GM18873 (cell line): ENCODE results near the gene CNKSR1.

ENCODE experiments used
- ATAC-seq: cut with Tn5 transposase; IDR thresholded peaks from one replicate; pipeline ENCODE4 v1.9.1; 2021; ENCODE audit warnings: mild to moderate bottlenecking, moderate library complexity, moderate number of reproducible peaks; ENCODE audit not compliant: unreplicated experiment, low FRiP score

CNKSR1 gene

DNA sequence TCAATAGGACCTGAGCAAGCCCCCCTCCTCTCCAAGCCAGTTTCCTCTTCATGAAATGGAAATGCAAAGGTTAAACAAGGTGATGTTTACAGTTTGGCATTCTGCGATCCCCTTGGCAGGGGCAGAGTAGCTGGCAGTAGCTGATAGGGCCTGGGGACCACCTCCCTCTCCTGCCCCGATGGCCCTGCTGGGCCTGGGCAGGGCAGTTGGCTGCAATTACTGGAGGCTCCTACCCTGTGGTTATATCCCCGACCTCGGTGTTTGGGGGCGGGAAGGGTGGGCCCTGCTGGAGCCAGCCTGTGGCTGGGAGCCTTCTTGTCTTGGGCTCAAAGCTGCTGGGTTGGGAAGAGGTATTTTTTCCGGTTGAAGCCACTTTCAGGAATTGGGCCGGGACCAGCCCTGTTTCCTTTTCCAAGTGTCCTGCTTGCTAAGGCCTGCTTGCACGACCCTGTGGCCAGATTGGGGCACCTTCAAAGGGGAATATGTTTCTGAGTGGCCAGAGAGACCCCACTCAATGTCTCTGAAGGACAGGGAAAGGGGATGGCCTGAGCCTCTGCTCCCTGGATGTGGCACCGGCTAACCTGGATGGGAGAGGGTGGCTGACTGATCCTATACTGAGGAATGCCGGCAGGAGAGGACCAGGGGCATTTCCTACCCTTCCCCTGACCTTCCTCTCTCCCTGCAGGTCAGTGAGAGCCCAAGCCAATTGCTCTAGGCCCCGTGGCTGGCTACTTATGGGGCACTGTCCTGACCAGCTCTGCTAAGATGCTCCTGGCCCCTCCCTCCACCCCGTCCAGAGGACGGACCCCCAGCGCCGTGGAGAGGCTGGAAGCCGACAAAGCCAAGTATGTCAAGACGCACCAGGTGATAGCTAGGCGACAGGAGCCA lies 16.5 kb upstream of the CNKSR1 start:
- ATAC-seq, result no peak

DNA sequence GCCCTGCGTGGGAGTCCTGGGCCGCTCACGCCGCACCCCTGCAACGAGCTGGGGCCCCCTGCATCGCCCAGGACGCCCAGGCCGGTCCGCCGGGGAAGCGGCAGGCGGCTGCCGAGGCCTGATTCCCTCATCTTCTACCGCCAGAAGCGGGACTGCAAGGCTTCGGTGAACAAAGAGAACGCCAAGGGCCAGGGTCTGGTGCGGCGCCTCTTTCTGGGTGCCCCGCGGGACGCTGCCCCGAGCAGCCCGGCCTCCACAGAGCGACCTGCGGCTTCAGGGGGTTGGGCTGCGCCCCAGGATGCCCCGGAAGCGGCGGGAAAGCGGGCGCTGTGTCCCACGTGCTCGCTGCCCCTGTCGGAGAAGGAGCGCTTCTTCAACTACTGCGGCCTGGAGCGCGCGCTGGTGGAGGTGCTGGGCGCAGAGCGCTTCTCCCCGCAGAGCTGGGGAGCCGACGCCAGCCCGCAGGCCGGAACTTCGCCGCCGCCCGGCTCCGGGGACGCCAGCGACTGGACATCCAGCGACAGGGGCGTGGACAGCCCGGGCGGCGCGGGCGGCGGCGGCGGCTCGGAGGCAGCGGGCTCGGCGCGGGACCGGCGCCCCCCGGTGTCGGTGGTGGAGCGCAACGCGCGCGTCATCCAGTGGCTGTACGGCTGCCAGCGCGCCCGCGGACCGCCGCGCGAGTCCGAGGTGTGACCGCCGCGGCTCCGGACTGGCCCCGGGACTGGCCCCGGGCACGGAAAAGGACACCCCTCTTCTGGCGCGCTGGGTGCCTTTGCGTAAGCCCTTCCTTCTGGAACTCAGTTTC lies 15.7 kb upstream of the CNKSR1 start:
- no peak for ATAC-seq

DNA sequence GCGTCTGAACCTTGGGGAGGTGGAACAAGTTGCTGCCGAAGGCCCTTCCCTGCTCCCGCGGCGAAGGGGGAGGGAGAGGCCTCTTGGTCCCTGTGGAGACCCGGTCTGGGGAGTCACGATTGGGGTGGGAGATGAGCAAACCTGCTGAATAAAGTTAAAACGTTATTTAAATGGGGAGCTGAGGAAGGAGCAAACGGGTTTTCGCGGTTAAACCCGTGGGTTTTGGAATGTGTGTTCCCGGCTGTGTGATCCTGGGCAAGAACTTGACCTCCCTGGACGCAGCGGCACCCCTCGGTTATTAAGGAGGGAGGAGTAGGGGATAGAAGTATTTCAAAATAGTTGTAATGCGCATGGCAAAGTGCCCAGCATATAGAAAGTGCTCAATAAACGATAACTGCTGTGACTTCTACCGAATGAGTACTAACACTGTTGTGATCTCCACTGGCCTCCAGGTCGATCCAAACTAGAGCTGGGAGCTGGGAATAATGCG lies 15.0 kb upstream of the CNKSR1 start:
- ATAC-seq, result no peak

DNA sequence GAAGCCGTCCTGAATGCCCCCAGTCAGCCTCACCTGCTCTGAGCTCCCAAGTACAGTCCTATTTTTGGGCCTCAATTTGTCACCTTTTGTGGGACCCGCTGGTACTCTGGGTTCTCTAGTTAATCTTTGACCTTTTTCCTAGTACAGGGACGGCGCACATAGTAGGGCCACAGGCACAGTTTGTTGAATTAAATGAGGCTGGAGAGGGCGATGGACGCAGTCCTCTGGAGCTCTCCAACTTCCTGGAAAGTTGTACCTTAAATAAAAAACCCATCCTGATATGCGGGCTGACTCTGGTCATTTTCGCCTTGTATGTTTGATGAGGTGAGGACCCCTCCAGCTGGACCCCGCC lies 13.6 kb upstream of the CNKSR1 start:
- ATAC-seq, result no peak

DNA sequence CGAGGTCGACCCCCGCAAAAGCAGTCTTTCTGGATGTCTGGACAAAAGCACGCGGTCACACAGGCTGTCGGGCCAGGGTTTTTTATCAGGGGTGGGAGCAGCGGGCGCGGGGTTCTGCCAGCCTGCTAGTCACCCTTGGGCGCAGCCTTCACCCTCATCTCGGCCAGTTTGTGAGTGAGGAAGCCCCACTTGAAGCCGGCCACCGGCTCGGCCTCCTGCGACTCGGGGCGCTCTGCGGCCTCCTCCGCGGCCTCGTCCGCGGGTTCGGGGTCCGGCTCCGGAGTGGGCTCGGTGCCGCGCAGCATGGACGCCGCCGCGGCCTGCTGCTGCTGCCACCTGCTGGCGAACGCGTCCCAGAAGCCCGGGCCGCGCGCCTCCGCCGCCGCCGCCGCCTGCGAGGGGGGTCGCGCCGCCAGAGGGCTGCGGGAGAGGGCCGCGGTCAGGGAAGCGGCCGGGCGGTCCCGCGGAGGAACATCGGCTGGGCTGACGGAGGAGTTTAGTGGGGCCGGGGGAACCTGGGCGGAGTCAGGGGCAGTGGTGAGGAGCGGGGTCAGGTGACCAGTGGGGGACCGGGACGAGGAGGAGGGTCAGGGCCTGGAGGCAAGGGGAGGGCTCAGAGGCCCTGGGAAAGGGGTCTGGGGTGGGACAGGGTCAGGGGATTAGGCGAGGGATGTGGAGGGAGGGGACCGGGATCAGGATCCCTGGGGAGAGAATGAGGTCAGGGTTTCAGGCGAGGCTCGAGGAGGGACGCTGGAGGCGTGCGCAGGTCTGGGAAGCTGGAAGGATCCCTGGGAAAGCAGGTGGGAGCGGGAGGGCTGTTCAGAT lies 13.0 kb upstream of the CNKSR1 start:
- no peak for ATAC-seq

DNA sequence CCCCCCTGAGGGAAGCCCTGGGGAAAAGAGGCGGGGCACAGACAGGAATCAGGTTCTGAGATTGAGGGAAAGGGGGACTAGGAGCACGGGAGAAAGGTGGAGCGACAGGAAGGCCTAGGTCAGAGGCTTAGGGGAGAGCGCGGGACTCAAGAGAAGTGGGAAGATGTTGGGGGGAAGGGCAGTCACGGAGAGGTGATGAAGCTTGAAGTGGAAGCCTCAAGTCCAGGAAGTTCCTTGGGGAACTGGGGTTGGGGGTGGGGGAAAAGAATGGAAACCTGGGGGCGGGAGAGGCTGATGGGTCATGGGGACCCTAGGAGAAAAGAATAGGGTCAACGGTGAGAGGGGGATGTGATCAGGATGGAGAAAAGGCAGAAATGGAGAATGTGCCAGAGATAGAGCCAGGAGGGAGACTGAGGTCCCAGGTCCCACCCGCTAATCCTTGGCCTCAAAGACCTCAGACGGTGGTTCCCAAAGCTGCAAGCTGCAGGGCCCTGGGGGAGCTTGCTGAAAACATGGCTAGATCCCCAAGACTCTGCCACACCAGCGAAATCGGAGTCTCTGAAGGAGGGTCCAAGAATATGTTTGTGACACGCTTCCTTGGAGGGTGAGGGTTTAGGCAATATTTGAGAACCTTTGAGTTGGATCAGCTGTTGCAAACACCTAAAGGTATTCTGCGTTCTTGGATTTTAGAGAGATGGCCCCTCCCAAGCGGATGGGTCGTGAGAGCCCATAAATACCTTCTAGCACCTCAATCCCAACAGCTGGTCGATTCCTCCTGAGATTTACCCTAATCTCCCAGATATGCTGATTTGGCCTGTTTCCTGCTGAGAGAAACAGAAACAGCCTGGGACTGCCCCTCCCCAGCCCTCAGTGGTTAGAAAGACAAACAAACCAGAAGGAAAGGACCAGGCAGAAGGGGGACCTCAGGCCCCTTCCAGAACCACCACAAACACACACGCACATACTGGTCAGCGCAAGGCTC lies 12.1 kb upstream of the CNKSR1 start:
- no peak for ATAC-seq

DNA sequence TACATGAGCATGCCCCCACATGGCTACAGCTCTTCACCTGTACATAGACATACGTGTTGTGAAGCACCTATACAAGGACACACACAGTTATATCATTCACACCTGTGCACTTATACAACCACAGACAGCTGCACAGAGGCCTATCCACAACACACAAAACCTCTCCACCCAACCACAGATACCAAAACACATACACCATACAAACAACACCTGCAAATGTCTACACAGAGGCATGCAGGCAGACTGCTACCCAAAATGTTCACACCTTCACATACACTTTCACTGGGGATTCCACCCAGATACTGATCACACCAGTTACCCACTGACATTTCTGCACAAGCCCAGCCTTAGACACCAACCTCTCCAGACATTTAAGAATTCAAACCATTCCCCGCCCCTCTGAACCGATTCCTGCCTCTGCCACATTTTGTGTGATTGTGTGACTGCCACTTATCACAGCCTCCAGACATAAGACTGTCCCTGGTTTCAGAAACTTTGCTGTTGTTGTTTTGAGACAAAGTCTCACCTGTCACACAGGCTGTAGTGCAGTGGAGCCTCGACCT lies 10.5 kb upstream of the CNKSR1 start:
- ATAC-seq, result no peak

DNA sequence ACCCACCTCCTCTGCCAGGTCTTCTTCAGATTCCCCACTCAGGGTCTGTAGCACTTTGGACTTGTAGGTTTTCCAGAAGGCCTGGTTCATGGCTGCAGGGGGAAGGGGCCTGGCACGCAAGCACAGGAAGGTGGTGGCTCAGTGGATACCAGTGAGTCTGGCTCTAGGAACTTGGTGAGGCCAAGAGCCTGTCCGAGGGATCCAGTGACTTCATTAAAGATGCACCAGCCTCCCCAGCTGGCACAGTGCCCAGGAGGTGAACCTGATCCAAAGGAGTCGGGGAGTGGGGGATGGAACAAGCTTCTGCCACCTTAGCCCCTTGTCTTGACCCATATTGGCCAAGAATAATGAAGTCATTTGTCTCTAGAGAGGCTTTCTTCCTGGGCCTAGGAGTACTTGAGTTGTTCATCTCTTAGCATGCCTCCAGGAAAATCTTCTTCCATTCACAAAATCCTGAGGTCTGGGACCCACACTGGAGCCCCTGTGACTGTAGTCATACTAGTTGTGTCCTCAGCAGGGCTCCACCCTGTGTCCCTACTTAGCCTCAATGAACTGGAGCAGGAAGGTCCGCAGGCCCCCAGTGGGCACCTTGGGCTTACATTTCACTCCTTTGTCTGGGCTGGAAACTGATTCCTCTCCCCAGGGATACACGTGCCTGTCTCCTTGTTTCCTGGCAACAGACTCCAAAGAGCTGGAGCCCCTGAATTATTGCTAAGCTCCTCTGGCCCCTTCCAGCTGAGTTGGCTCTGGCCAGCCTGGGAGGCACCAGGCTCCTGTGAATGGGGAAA lies 8.7 kb upstream of the CNKSR1 start, which contains the start of gene C1orf232:
TSS of gene C1orf232 (minus strand) at position 554 of the 788 bp plus-strand sequence. CDS start at position 90, 464 bp downstream.
- ATAC-seq, result no peak

DNA sequence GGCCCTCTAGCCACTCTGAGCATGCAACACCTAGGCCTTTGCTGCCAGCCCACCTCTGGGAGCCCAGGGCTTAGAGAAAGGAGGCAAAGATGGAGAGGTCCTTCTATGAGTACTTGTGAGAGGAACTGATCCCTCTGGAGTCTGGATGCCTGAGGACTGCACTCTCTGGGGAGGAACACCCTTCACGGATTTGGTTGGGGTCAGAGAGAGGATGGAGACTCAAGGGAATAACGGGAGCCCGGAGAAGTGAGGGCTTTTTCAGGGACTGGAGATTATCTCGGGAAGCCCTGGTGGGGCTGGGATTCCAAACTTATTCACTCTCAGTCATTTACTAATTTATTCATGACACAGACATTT lies 8.1 kb upstream of the CNKSR1 start:
- ATAC-seq, result no peak

DNA sequence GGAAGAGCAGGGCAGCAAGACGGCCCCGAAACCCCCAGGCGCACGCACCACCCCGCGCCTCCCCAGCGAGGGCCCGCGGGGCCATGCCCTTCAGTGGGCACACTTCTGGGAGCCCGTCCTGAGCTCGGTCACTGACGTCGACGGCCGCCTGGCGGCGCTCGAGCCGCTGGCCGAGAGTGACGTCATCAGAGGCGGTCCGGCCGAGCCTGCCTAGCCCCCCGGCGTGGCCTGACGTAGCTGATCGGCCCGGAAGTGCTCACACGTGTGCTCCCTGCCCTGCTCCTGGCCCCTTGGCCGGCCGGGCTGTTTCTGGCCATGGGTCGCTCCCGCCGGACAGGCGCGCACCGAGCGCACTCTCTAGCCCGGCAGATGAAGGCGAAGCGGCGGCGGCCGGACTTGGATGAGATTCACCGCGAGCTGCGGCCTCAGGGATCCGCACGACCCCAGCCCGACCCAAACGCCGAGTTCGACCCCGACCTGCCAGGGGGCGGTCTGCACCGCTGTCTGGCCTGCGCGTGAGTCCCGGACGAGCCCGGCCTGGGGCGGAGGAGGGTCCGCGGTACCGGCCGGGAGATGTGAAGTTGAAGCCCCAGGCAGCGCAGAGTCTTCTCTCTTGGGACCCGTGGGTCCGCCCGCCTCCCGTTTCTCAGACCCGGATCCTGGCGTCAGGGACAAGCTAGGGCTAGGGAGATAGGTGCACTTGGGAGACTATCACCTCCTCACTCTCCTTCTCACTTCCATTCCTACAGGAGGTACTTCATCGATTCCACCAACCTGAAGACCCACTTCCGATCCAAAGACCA lies 7.4 kb upstream of the CNKSR1 start, which contains the start of gene ZNF593:
TSS of gene ZNF593 (plus strand) at position 240 of the 803 bp plus-strand sequence. CDS start at position 316, 76 bp downstream.
- peak; percentile 84 for ATAC-seq

DNA sequence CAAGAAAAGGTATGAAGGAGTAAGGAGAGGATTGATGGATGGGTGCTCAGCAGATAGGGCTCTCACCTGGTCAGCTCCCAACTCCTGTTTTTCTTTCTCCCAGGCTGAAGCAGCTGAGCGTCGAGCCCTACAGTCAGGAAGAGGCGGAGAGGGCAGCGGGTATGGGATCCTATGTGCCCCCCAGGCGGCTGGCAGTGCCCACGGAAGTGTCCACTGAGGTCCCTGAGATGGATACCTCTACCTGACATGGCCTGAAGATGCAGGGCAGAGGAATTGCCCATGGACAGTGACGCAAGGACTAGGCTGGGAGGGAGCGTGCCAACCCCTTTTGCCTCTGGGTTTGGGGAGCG lies 6.8 kb upstream of the CNKSR1 start:
- no peak for ATAC-seq

DNA sequence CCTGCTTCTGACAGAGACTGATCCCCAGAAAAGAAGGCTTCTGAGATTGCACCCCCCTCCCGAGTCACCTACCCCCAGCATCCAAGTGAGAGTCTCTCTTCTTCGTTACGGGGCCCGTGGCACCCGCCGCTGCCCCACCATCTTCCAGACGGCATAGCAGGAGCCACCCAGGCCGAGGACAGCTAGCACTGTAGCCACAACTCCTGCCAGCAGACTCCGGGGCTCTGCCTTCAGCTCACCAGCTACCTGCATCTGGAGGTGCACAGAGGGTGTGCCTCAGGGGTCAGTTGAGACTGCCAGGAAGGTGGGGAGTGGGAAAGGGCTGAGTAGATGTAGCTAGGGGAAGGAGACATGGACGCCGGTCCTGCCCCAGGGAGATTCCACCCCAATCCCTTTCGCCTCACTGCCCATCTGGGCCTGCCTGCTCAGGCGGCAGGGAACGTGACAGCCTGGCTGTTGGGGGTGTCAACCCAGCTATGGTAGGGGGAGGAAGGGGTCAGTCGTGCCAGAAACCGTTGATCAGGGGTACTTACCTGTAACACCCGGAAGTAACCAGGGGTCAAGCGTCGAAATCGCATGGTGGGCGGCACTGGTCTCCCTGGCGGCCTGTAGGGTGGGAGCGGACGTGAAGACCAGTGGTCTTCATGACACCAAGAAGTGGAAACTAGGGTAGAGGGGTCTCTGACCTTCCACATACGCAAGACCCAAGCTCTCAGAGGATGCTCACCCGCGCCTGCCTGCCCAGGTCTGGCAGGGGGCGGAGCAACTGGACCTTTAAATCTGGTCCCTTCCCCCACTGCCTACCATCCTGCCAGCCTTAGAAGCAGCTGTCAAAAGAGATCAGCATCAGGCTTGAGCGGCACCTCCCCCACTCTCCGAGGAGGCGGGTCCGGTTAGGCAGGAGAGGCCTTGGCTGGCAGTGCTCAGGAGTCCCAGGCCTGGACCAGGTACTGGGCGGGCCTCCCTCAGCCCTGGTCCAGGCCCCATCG lies 5.9 kb upstream of the CNKSR1 start, which contains the start of gene ZNF593OS:
TSS of gene ZNF593OS (minus strand) at position 749 of the 989 bp plus-strand sequence. CDS start at position 578, 171 bp downstream.
- ATAC-seq, result no peak

DNA sequence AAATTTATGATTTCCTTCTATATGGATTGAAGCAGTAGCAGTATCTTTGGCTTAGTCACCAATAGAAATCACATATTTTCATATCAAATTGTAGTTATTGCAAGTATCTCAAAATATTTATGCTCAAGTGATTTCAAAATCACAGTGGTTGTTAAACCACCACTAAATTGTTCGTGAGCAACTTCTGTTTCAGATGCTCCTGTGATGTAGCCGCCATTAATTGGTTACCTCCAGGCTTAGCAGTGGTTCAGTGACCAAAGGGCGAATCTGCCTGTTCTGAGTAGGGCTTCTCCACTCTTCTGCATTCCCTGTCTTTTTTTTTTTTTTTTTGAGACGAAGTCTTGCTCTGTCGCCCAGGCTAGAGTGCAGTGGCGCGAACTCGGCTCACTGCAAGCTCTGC lies 1.9 kb upstream of the CNKSR1 start:
- ATAC-seq, result no peak

DNA sequence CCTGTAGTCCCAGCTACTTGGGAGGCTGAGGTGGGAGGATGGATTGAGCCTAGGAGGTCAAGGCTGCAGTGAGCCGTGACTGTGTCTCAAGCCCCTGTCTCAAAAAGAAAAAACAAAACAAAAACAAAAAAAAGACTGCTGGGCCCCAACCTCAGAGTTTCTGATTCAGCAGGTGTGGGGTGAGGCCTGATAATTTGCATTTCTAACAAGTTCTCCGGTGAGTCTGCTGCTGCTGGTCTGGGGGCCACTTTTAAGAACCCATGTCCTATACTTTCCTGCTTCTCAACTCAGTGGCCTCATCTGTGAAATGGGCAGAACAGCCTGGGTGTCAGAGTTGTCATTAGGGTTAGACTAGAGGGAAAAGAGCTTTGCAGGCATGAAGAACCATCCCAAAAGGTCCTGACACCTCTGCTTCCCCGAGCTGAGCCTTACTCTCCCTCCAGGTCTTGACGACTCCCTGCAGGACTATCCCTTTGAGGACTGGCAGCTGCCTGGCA lies 2.8 kb downstream of the CNKSR1 start:
- no peak for ATAC-seq

DNA sequence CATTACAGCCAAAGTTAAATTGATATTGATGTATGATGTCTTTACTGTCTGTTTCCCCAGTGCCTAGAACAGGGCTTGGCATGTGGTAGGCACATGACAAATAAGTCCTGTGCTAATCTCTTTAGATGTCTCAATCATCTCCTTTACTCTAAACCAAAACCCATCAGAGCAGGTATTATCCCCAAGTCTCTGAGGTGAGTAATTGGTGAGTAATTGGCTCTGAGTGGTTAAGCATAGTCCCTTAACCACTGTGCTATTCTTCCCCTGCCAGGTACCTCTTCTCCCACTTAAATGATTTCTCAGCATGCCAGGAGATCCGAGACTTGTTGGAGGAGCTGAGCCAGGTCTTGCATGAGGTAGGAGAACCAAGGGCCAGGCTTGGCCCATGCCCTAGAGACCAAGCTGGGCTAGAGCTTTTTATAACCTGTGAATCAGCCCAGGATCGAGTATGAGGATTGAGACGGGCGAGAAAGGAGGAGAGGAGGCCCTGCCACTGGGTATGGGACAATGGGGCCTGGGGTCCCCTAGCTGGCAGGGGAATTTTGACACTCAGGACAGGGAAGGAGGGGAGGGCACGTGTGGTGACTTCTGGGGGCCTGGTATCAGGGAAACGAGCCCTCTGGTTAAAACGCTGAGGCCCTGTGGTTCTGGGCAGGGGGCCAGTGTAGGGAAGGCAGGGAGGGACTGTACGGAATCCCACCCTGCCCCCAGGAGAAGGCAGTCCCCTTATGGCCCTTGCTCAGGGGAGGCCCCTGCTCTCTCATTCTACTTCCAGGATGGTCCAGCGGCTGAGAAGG lies 4.5 kb downstream of the CNKSR1 start:
- ATAC-seq, result no peak
